HL-60 (cell line): Measurements from ENCODE around the gene IRF2.

Experiments
- GABPA ChIP-seq: IDR thresholded peaks from 2 replicates; pipeline ENCODE4 v1.6.1; 2012; ENCODE audit warnings: low read depth
- POLR2AphosphoS5 ChIP-seq: IDR thresholded peaks from 2 replicates; pipeline ENCODE4 v1.6.1; 2012; ENCODE audit warnings: low read depth
- REST ChIP-seq: IDR thresholded peaks from 2 replicates; pipeline ENCODE4 v1.6.1; 2012; ENCODE audit warnings: low read depth; ENCODE audit not compliant: insufficient replicate concordance
- SPI1 ChIP-seq: IDR thresholded peaks from 2 replicates; pipeline ENCODE4 v1.6.1; 2012; ENCODE audit warnings: low read depth, mild to moderate bottlenecking, borderline replicate concordance
- TF ChIP-seq, protein P1 (sequence below): IDR thresholded peaks from one replicate; pipeline ENCODE4 v1.5.1; 2011; ENCODE audit warnings: low read length, control low read depth, inconsistent platforms; ENCODE audit not compliant: insufficient read depth

DNA sequence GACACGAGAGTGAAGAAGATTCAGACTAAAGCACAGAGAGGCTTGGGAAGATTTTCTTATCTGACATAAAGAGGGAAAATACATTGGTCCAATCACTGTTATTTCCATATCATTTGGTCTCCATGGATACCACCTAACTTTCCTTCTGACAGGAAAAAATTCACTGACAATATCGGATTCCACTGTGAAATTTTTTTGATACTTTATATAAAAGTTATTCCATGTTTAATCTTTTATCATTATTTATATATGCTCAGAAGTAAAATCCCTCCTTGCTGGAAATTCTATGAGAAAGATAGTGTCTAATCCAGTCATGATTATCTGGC is 3.6 kb downstream of the IRF2 start:
- TF ChIP-seq, protein P1, sequence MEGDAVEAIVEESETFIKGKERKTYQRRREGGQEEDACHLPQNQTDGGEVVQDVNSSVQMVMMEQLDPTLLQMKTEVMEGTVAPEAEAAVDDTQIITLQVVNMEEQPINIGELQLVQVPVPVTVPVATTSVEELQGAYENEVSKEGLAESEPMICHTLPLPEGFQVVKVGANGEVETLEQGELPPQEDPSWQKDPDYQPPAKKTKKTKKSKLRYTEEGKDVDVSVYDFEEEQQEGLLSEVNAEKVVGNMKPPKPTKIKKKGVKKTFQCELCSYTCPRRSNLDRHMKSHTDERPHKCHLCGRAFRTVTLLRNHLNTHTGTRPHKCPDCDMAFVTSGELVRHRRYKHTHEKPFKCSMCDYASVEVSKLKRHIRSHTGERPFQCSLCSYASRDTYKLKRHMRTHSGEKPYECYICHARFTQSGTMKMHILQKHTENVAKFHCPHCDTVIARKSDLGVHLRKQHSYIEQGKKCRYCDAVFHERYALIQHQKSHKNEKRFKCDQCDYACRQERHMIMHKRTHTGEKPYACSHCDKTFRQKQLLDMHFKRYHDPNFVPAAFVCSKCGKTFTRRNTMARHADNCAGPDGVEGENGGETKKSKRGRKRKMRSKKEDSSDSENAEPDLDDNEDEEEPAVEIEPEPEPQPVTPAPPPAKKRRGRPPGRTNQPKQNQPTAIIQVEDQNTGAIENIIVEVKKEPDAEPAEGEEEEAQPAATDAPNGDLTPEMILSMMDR, result no peak
- TF ChIP-seq GABPA (no peak), SPI1 (no peak), POLR2AphosphoS5 (no peak), REST (no peak)
